Heart left ventricle (tissue), 13 donors: Measurements from ENCODE around the gene APOD.

Source experiments
- POLR2A ChIP-seq, 2 donors: fragments of 450-650 bp; IDR thresholded peaks; one replicate each; pipeline ENCODE4 v1.6.1; 2017; ENCODE audit warnings: antibody characterized with exemption in 2 of 2, mild to moderate bottlenecking in 2 of 2, moderate library complexity in 2 of 2
- TF ChIP-seq, protein P1 (sequence below), 12 donors: fragments of 200-600 bp; sonication (generic) in 4 of 12; IDR thresholded peaks; one replicate each; pipeline versions ENCODE4 v1.5.0 to v1.8.0; 2018 to 2022; ENCODE audit warnings: antibody characterized with exemption in 12 of 12, mild to moderate bottlenecking in 5 of 12
- donor health status: ischemic (EF 13 %, LVEDD 7.1; RV severe dilation, severe dysfunction).
- donor health status: DM: no; HTN: yes; CAD: no.
- donor health status: DM: no; HTN: no; CAD: no.
- donor health status: ischemic (EF 25% LVEDD 6.9; RV normal size, moderate dysfunction).
- donor health status: ischemic (EF 25% LVEDD 5.7; RV mildly dilated, moderate dysfunction).
- donor health status: ischemic (EF 35%, LVEDD 5.7; RV mildly dilated, moderate dysfunction).
- donor health status: nonischemic (EF 11% LVEDD 7.7; RV severe dilation, severe dysfunction).
- donor health status: DM: yes; HTN: yes; CAD: no.
- donor health status: PGD.
- donor health status: ischemic (EF 29% LVEDD 5.4; RV normal size, mild dysfunction).
- donor health status: nonischemic (EF 23%, LVEDD 6.1; RV moderate dilation, normal function).

DNA sequence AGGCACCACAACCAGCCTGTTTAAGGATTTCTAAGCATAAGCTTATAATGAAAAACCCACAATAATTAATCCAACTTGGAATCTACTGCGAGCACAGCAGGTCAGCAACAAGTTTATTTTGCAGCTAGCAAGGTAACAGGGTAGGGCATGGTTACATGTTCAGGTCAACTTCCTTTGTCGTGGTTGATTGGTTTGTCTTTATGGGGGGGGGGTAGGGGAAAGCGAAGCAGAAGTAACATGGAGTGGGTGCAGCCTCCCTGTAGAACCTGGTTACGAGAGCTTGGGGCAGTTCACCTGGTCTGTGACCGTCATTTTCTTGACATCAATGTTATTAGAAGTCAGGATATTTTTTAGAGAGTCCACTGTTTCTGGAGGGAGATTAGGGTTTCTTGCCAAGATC lies 15.1 kb downstream of the APOD start:
- TF ChIP-seq, protein P1, sequence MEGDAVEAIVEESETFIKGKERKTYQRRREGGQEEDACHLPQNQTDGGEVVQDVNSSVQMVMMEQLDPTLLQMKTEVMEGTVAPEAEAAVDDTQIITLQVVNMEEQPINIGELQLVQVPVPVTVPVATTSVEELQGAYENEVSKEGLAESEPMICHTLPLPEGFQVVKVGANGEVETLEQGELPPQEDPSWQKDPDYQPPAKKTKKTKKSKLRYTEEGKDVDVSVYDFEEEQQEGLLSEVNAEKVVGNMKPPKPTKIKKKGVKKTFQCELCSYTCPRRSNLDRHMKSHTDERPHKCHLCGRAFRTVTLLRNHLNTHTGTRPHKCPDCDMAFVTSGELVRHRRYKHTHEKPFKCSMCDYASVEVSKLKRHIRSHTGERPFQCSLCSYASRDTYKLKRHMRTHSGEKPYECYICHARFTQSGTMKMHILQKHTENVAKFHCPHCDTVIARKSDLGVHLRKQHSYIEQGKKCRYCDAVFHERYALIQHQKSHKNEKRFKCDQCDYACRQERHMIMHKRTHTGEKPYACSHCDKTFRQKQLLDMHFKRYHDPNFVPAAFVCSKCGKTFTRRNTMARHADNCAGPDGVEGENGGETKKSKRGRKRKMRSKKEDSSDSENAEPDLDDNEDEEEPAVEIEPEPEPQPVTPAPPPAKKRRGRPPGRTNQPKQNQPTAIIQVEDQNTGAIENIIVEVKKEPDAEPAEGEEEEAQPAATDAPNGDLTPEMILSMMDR (IDR thresholded peaks at IDR 0.05) = no peak
- TF ChIP-seq POLR2A (IDR thresholded peaks at IDR 0.05) = no peak
